Hepatocyte (in vitro differentiated cells): ENCODE data around the gene DIDO1. TPM values are rescaled to one million over a fixed set of nuclear protein-coding genes. Genes with fewer than 3 reads are reported as not detected.

Experiments
- DNase-seq: peaks from one replicate; pipeline ENCODE4 v3.0.0-alpha.2; 2016; ENCODE audit warnings: low spot score
- H2AFZ ChIP-seq: fragments of 200-600 bp; sonication (generic); 2 replicates; pipeline ENCODE4 v1.6.0; 2016; ENCODE audit warnings: antibody characterized with exemption, mild to moderate bottlenecking
- H3K27ac ChIP-seq: fragments of 200-600 bp; sonication (generic); 2 replicates; pipeline ENCODE4 v1.5.1; 2016; ENCODE audit warnings: mild to moderate bottlenecking
- H3K27me3 ChIP-seq: fragments of 200-600 bp; sonication (generic); 2 replicates; pipeline ENCODE4 v1.6.1; 2016
- H3K36me3 ChIP-seq: fragments of 200-600 bp; sonication (generic); replicated peaks from 2 replicates; pipeline ENCODE4 v1.5.1; 2016; ENCODE audit warnings: low read depth; ENCODE audit not compliant: insufficient read depth
- H3K4me1 ChIP-seq: fragments of 200-600 bp; sonication (generic); 2 replicates; pipeline ENCODE4 v1.5.1; 2016; ENCODE audit warnings: mild to moderate bottlenecking, moderate library complexity; ENCODE audit not compliant: insufficient read depth
- H3K4me2 ChIP-seq: fragments of 200-600 bp; sonication (generic); 2 replicates; pipeline ENCODE4 v1.6.0; 2016
- H3K4me3 ChIP-seq: fragments of 200-600 bp; sonication (generic); 2 replicates; pipeline ENCODE4 v1.5.1; 2016; ENCODE audit warnings: mild to moderate bottlenecking
- H3K79me2 ChIP-seq: fragments of 200-600 bp; sonication (generic); 2 replicates; pipeline ENCODE4 v1.6.0; 2017; ENCODE audit warnings: mild to moderate bottlenecking
- H3K9me2 ChIP-seq: fragments of 200-600 bp; sonication (generic); replicated peaks from 2 replicates; pipeline ENCODE4 v1.6.0; 2017; ENCODE audit warnings: mild to moderate bottlenecking; ENCODE audit not compliant: insufficient read depth
- H3K9me3 ChIP-seq: fragments of 200-600 bp; sonication (generic); 2 replicates; pipeline ENCODE4 v1.5.1; 2016; ENCODE audit warnings: low read depth, mild to moderate bottlenecking
- H4K20me1 ChIP-seq: fragments of 200-600 bp; sonication (generic); 2 replicates; pipeline ENCODE4 v1.6.0; 2016; ENCODE audit warnings: mild to moderate bottlenecking; ENCODE audit not compliant: insufficient read depth, poor library complexity, severe bottlenecking
- CTCF ChIP-seq: fragments of 200-600 bp; sonication (generic); IDR thresholded peaks from 2 replicates; pipeline ENCODE4 v1.5.1; 2016; ENCODE audit warnings: antibody characterized with exemption, mild to moderate bottlenecking; ENCODE audit not compliant: poor library complexity
- EZH2 ChIP-seq: fragments of 200-600 bp; sonication (generic); IDR thresholded peaks from 2 replicates; pipeline ENCODE4 v1.6.1; 2016; ENCODE audit warnings: antibody characterized with exemption, mild to moderate bottlenecking, borderline replicate concordance
- EZH2phosphoT487 ChIP-seq: fragments of 200-600 bp; sonication (generic); IDR thresholded peaks from one replicate; pipeline ENCODE4 v1.6.1; 2018; ENCODE audit warnings: antibody characterized with exemption, mild to moderate bottlenecking, low read depth, moderate library complexity; ENCODE audit not compliant: unreplicated experiment, severe bottlenecking
- WGBS: methylation state at CpG from one replicate; pipeline ENCODE4 v1.1.6; 2016; ENCODE audit warnings: low lambda C conversion rate; ENCODE audit errors: missing lambda C conversion rate; 5-methylcytosine and 5-hydroxymethylcytosine counted together
- polyA plus RNA-seq: library from polyadenylated mRNA; unstranded; fragments of >200 nt; fragmentation: Nextera tagmentation; extraction: Ambion mirVana; gene quantifications from 2 replicates; pipeline ENCODE4 v1.2.1, GENCODE V29; 2016
- total RNA-seq: library from RNA; depleted of rRNA; stranded (reverse); fragments of >200 nt; gene quantifications from 2 replicates; pipeline ENCODE4 v1.2.3, GENCODE V29; 2014

The DIDO1 gene
- total and polyA plus RNA-seq, 2 experiments from 2014 or later: 26.5 to 31.6 TPM

GRCh38 chr20:62846166-62846890, 80.0 kb downstream of the DIDO1 start:
- WGBS: 94% methylated on average over 19 of the region's 19 CpGs
- no peak for TF ChIP-seq EZH2
- no peak for TF ChIP-seq CTCF
- TF ChIP-seq EZH2phosphoT487: no peak
- Histone ChIP-seq H3K9me3 (no peaks in the 10 kb centered on the region), H3K36me3 (no peaks in the 10 kb centered on the region), H3K4me2 (no peak overlapping the region), H3K4me3 (no peak overlapping the region), H2AFZ (no peak overlapping the region), H3K27ac (no peak overlapping the region), H3K9me2 (no peaks in the 10 kb centered on the region), H3K27me3 (no peaks in the 10 kb centered on the region), H3K4me1 (no peaks in the 10 kb centered on the region), H3K79me2 (no peaks in the 10 kb centered on the region), H4K20me1 (no peaks in the 10 kb centered on the region)
- no peak for DNase-seq

GRCh38 chr20:62845416-62846160, 80.7 kb downstream of the DIDO1 start:
- H3K4me3 ChIP-seq: no peak overlapping the region
- H3K4me2 ChIP-seq: no peak overlapping the region
- H2AFZ ChIP-seq: no peak overlapping the region
- H3K4me1 ChIP-seq: no peaks in the 10 kb centered on the region
- H3K79me2 ChIP-seq: no peaks in the 10 kb centered on the region
- H3K9me3 ChIP-seq: no peaks in the 10 kb centered on the region
- 91% methylated on average over 16 of the region's 16 CpGs for WGBS
- no peak for DNase-seq
- no peaks in the 10 kb centered on the region for H4K20me1 ChIP-seq
- no peaks in the 10 kb centered on the region for H3K9me2 ChIP-seq
- no peaks in the 10 kb centered on the region for H3K27me3 ChIP-seq
- H3K36me3 ChIP-seq: no peaks in the 10 kb centered on the region
- TF ChIP-seq CTCF (no peak), EZH2phosphoT487 (no peak), EZH2 (no peak)
- H3K27ac ChIP-seq: no peak overlapping the region

GRCh38 chr20:62844182-62844581, 82.1 kb downstream of the DIDO1 start:
- TF ChIP-seq EZH2 (no peak), EZH2phosphoT487 (no peak), CTCF (no peak)
- no peak for DNase-seq

More at GRCh38 chr20:62844182-62844581, 82.1 kb downstream of the DIDO1 start:
- Histone ChIP-seq H3K9me3 (no peaks in the 10 kb centered on the region), H3K4me1 (no peaks in the 10 kb centered on the region), H2AFZ (no peak overlapping the region), H3K36me3 (no peaks in the 10 kb centered on the region), H3K4me3 (no peak overlapping the region), H3K27ac (no peak overlapping the region), H3K9me2 (no peaks in the 10 kb centered on the region), H3K4me2 (no peak overlapping the region), H3K79me2 (no peaks in the 10 kb centered on the region), H4K20me1 (no peaks in the 10 kb centered on the region), H3K27me3 (no peaks in the 10 kb centered on the region)
- WGBS: 96% methylated on average over 7 of the region's 7 CpGs
